B cell (primary cell): ENCODE data around the gene MLEC. TPM values are rescaled to one million over a fixed set of nuclear protein-coding genes. Genes with fewer than 3 reads are reported as not detected.

ENCODE experiments used
- ATAC-seq: fragments of 200-7000 bp; cut with Tn5 transposase; one replicate; pipeline ENCODE4 v1.10.0; 2021; ENCODE audit warnings: low read depth, mild to moderate bottlenecking, moderate number of reproducible peaks, moderate library complexity
- CTCF ChIA-PET: fragments of 350-600 bp; sonication (Branson Sonifier 250); formaldehyde crosslinking; loops from one replicate; lab custom pipeline; 2021; ENCODE audit warnings: antibody characterized with exemption, inconsistent platforms; lab: Charles Lee
- POLR2A ChIA-PET: fragments of 350-600 bp; sonication (Branson Sonifier 250); formaldehyde crosslinking; loops from one replicate; lab custom pipeline; 2021; ENCODE audit warnings: antibody characterized with exemption; lab: Charles Lee
- DNase-seq: peaks from one replicate; pipeline ENCODE4 v3.0.0; 2013
- H2AFZ ChIP-seq: 2 replicates; pipeline ENCODE4 v1.6.1; 2012; ENCODE audit warnings: mild to moderate bottlenecking, low read depth, low read length; ENCODE audit not compliant: insufficient read depth, poor library complexity, severe bottlenecking
- H3K27ac ChIP-seq, 2 donors: 1 replicate in 1 of 2; 2 replicates in 1 of 2; pipeline ENCODE4 v1.5.1; 2012 to 2013; ENCODE audit warnings: low read length in 2 of 2, mild to moderate bottlenecking in 2 of 2, moderate library complexity in 1 of 2
- H3K27me3 ChIP-seq, 4 experiments: fragments of 200-600 bp in 1 of 4; sonication (generic) in 1 of 4; replicated peaks in 1 of 4; 1 replicate in 2 of 4; 2 replicates in 2 of 4; pipeline versions ENCODE4 v1.6.1 to v1.7.0; 2013 to 2016; ENCODE audit warnings: low read length in 3 of 4, mild to moderate bottlenecking in 2 of 4, mixed read lengths in 1 of 4, moderate library complexity in 1 of 4; ENCODE audit not compliant: insufficient read depth in 4 of 4, control insufficient read depth in 3 of 4; ENCODE audit errors: control extremely low read depth in 1 of 4
- H3K36me3 ChIP-seq, 2 experiments: replicated peaks in 1 of 2; 1 replicate in 1 of 2; 2 replicates in 1 of 2; pipeline versions ENCODE4 v1.6.1 to v1.7.1; 2013; ENCODE audit warnings: low read length in 1 of 2; ENCODE audit not compliant: insufficient read depth in 2 of 2, control insufficient read depth in 1 of 2; ENCODE audit errors: control extremely low read depth in 1 of 2, extremely low read depth in 1 of 2
- H3K4me1 ChIP-seq, 2 donors: fragments of 200-600 bp in 1 of 2; sonication (generic) in 1 of 2; 1 replicate in 1 of 2; 2 replicates in 1 of 2; pipeline versions ENCODE4 v1.5.1 to v1.6.1; 2013 to 2017; ENCODE audit warnings: low read length in 2 of 2; ENCODE audit not compliant: control insufficient read depth in 2 of 2, insufficient read depth in 2 of 2
- H3K4me2 ChIP-seq: replicated peaks from 2 replicates; pipeline ENCODE3; 2012; ENCODE audit warnings: mild to moderate bottlenecking, low read depth, low read length; ENCODE audit not compliant: poor library complexity, severe bottlenecking
- H3K4me3 ChIP-seq, 5 experiments: fragments of 200-600 bp in 1 of 5; sonication (generic) in 1 of 5; 1 replicate in 3 of 5; 2 replicates in 2 of 5; pipeline versions ENCODE4 v1.5.1 to v1.7.0; 2011 to 2016; ENCODE audit warnings: low read length in 4 of 5, mild to moderate bottlenecking in 4 of 5, low read depth in 2 of 5, control low read depth in 1 of 5, moderate library complexity in 1 of 5; ENCODE audit not compliant: insufficient read depth in 1 of 5; ENCODE audit errors: control extremely low read depth in 1 of 5, extremely low read depth in 1 of 5
- H3K79me2 ChIP-seq: fragments of 200-600 bp; sonication (generic); one replicate; pipeline ENCODE4 v1.6.0; 2016; ENCODE audit warnings: low read length; ENCODE audit not compliant: control insufficient read depth, insufficient read depth
- H3K9ac ChIP-seq: fragments of 200-600 bp; sonication (generic); 2 replicates; pipeline ENCODE4 v1.6.1; 2017; ENCODE audit warnings: mild to moderate bottlenecking, low read length, moderate library complexity
- H3K9me3 ChIP-seq, 3 donors: one replicate each; pipeline versions ENCODE4 v1.6.1 to v1.7.1; 2013; ENCODE audit warnings: low read length in 2 of 3; ENCODE audit not compliant: control insufficient read depth in 2 of 3, insufficient read depth in 1 of 3; ENCODE audit errors: control extremely low read depth in 1 of 3
- H4K20me1 ChIP-seq: 2 replicates; pipeline ENCODE4 v1.6.0; 2012; ENCODE audit warnings: mild to moderate bottlenecking, low read length; ENCODE audit not compliant: insufficient read depth, control insufficient read depth, poor library complexity, severe bottlenecking
- H3K27ac Mint-ChIP-seq: one replicate; pipeline ENCODE4 v1.8.0; 2021; ENCODE audit warnings: mixed read lengths
- H3K27me3 Mint-ChIP-seq: one replicate; pipeline ENCODE4 v1.8.0; 2021; ENCODE audit warnings: mixed read lengths
- H3K4me1 Mint-ChIP-seq: one replicate; pipeline ENCODE4 v1.8.0; 2021; ENCODE audit warnings: mixed read lengths
- H3K4me3 Mint-ChIP-seq: one replicate; pipeline ENCODE4 v1.8.0; 2021; ENCODE audit warnings: mixed read lengths
- H3K9me3 Mint-ChIP-seq: one replicate; pipeline ENCODE4 v1.8.0; 2022; ENCODE audit warnings: mixed read lengths; ENCODE audit not compliant: insufficient read depth
- CTCF ChIP-seq: fragments of 200-600 bp; IDR thresholded peaks from one replicate; pipeline ENCODE4 v1.8.0; 2022; ENCODE audit warnings: antibody characterized with exemption, mild to moderate bottlenecking
- EZH2 ChIP-seq: IDR thresholded peaks from 2 replicates; pipeline ENCODE4 v1.6.1; 2012; ENCODE audit warnings: borderline replicate concordance, low read depth, mild to moderate bottlenecking, moderate library complexity, low read length; ENCODE audit not compliant: insufficient read depth, poor library complexity, severe bottlenecking
- WGBS: methylation state at CpG from one replicate; pipeline ENCODE4 v1.1.5; 2013; ENCODE audit warnings: missing lambda C conversion rate; ENCODE audit not compliant: insufficient coverage; 5-methylcytosine and 5-hydroxymethylcytosine counted together
- intact Hi-C: fragments of 100-400 bp; cut with micrococcal nuclease; formaldehyde crosslinking; loops from one replicate; pipeline ENCODE4 v1.10.0; 2022
- polyA plus RNA-seq: library from polyadenylated mRNA; depleted of rRNA; stranded (reverse); fragments of >200 nt; gene quantifications from 2 replicates; pipeline ENCODE4 v1.2.3, GENCODE V29; 2012
- total RNA-seq, 2 donors: library from RNA; stranded (reverse); fragments of 120-200 nt in 1 of 2; gene quantifications; 1 replicate in 1 of 2; 2 replicates in 1 of 2; pipeline versions ENCODE4 v1.2.3 to v1.2.4, GENCODE V29; 2013 to 2022

Gene MLEC
- total and polyA plus RNA-seq, 2 donors (not counting 1 experiment from before 2014, with no cell fraction given): 5.5 to 52.6 TPM

DNA sequence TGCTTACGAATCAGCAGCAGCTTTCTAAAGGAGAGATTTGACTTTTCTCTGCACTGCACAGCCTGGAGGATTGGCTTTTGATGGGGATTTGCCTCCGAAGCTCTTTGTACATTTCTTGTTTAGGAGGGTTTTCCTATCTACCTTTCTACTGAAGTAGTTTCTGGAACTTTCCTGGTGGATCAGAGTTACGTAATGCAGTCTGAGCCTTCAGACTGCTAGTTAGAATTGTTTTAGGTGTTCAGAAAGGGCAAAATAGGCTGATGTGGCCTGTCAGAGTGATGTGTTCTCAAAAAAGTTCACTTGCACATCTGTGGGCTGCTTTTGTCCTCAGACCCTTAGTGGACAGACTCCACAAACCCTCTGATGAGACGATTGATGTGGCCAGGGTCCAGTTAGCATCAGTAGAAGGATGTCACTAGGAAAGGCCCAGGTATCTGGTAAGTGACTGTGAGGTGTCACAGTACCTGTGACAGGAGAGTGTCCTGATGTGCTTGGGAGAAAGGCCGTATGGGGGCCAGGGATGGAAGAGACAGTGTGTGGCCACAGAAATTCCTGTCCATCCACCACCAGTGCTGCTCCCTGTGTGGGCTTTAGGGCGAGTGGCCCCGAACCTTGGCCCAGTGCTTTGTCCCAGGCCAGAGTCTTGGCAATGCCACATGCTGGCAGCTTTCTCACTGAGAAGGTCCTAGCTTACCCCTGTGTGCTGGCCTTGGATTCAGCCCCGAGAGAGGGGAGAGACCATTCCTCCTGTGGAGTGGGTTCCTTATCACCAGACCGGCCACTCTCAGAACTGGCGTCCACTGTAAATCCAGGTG is 34.2 kb downstream of the MLEC start:
- POLR2A ChIA-PET: no interaction called here
- CTCF ChIA-PET: interaction anchor here (0.8 to 1.8 kb wide), 7 partner anchors 10 to 250 kb away, joined by 3 to 6 read pairs (median 4); no protein-coding TSS in a partner anchor
- no peak overlapping the region for H3K27ac ChIP-seq
- H3K79me2 ChIP-seq: peaks cover 7% of the 10 kb centered on the region
- intact Hi-C loops: no loop called here
- no peaks in the 10 kb centered on the region for H3K27me3 ChIP-seq
- H3K4me1 ChIP-seq: peaks cover 25 to 28% of the 10 kb centered on the region in 2 donors
- H3K4me2 ChIP-seq: peak overlapping the region; percentile 4
- no peak overlapping the region for H2AFZ ChIP-seq
- ATAC-seq (no peak), DNase-seq (no peak)
- no peaks in the 10 kb centered on the region for H3K9me3 Mint-ChIP-seq
- H3K4me3 ChIP-seq: no peak overlapping the region
- no peak overlapping the region for H3K9ac ChIP-seq
- TF ChIP-seq EZH2: no peak
- H3K36me3 ChIP-seq: peaks cover 3 to 40% of the 10 kb centered on the region in 2 experiments
- WGBS: 96% methylated on average over 9 of the region's 10 CpGs
- no peaks in the 10 kb centered on the region for H3K27me3 Mint-ChIP-seq
- peaks cover 44% of the 10 kb centered on the region for H4K20me1 ChIP-seq
- peaks cover 33% of the 10 kb centered on the region for H3K4me1 Mint-ChIP-seq
- H3K4me3 Mint-ChIP-seq: no peak overlapping the region
- H3K27ac Mint-ChIP-seq: no peak overlapping the region
- no peaks in the 10 kb centered on the region for H3K9me3 ChIP-seq

DNA sequence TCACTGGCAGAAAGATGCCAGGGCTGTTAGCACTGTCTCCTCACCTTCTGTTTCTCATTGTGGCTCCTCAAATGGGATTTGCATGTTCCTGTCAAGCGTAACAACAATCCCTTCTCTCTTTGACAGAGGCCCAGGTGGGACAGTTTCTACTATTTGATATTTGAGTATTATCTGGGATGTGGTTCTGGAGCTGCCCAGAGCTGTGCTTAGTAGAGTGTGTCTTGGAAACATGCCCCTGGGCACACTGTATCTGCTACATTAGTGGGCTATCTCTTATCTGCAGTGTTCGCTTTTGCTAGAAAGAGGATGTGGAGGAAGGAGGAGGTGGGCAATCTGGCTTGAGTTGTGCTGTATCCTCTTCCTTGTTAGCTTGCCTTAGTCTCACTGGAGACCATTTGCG is 34.9 kb downstream of the MLEC start:
- TF ChIP-seq EZH2 (no peak), CTCF (no peak)
- intact Hi-C loops: no loop called here
- WGBS: 71% methylated on average over 2 of the region's 3 CpGs
- peaks cover 44% of the 10 kb centered on the region for H4K20me1 ChIP-seq
- peak; percentile 65 for DNase-seq
- no peaks in the 10 kb centered on the region for H3K9me3 ChIP-seq
- Mint-ChIP-seq H3K4me3 (peak overlapping the region; percentile 24), H3K9me3 (no peaks in the 10 kb centered on the region), H3K4me1 (peaks cover 37% of the 10 kb centered on the region), H3K27ac (no peak overlapping the region), H3K27me3 (no peaks in the 10 kb centered on the region)
- CTCF ChIA-PET: interaction anchor here (0.5 to 1.2 kb wide), 4 partner anchors 9 to 407 kb away, joined by 3 to 6 read pairs (median 4); no protein-coding TSS in a partner anchor
- ATAC-seq: no peak
- H3K27ac ChIP-seq: no peak overlapping the region
- H3K4me1 ChIP-seq: peaks cover 28 to 30% of the 10 kb centered on the region in 2 donors
- peaks cover 1 to 35% of the 10 kb centered on the region in 2 experiments for H3K36me3 ChIP-seq
- POLR2A ChIA-PET: no interaction called here
- H3K4me3 ChIP-seq: no peak overlapping the region
- H3K4me2 ChIP-seq: peak overlapping the region; percentile 4
- no peaks in the 10 kb centered on the region for H3K27me3 ChIP-seq
- H3K9ac ChIP-seq: no peak overlapping the region
- peaks cover 7% of the 10 kb centered on the region for H3K79me2 ChIP-seq
- no peak overlapping the region for H2AFZ ChIP-seq
